MCF 10A (cell line): ENCODE measurements around the gene TOPAZ1. TPM values are rescaled to one million over a fixed set of nuclear protein-coding genes. Genes with fewer than 3 reads are reported as not detected.

Experiments used
- BruUV-seq: library from RNA; stranded (reverse); fragments of 400-500 nt; replicated peaks from 2 replicates; lab custom pipeline; 2021; lab: Mats Ljungman, UMichigan
- CTCF ChIA-PET: fragments of 300-600 bp; sonication (Branson Sonifier 250); formaldehyde crosslinking; extraction: SDS; loops from one replicate; lab custom pipeline; 2021; ENCODE audit warnings: antibody characterized with exemption, inconsistent platforms; lab: Yijun Ruan, JAX
- POLR2A ChIA-PET: fragments of 300-600, 350-650 bp; sonication (Branson Sonifier 250); formaldehyde crosslinking; extraction: SDS; loops from one replicate; lab custom pipeline; 2020; ENCODE audit warnings: antibody characterized with exemption, inconsistent platforms; lab: Yijun Ruan, JAX
- DNase-seq: peaks from one replicate; pipeline ENCODE4 v3.0.0-alpha.2; 2018; ENCODE audit not compliant: unreplicated experiment
- H3K27ac Mint-ChIP-seq: one replicate; pipeline ENCODE4 v1.8.0; 2022; ENCODE audit warnings: mild to moderate bottlenecking, low read depth, mixed read lengths; ENCODE audit not compliant: unreplicated experiment
- H3K27me3 Mint-ChIP-seq: one replicate; pipeline ENCODE4 v1.8.0; 2022; ENCODE audit warnings: mixed read lengths; ENCODE audit not compliant: insufficient read depth, unreplicated experiment
- H3K36me3 Mint-ChIP-seq: one replicate; pipeline ENCODE4 v1.8.0; 2022; ENCODE audit warnings: mild to moderate bottlenecking, moderate library complexity, mixed read lengths; ENCODE audit not compliant: insufficient read depth, unreplicated experiment
- H3K4me1 Mint-ChIP-seq: one replicate; pipeline ENCODE4 v1.8.0; 2022; ENCODE audit warnings: mixed read lengths; ENCODE audit not compliant: insufficient read depth, unreplicated experiment
- H3K4me3 Mint-ChIP-seq: one replicate; pipeline ENCODE4 v1.8.0; 2022; ENCODE audit warnings: mild to moderate bottlenecking, moderate library complexity, mixed read lengths; ENCODE audit not compliant: unreplicated experiment
- H3K9me3 Mint-ChIP-seq: one replicate; pipeline ENCODE4 v1.8.0; 2022; ENCODE audit warnings: mixed read lengths; ENCODE audit not compliant: unreplicated experiment
- intact Hi-C: fragments of 100-400 bp; cut with micrococcal nuclease; formaldehyde crosslinking; loops from 2 replicates; pipeline ENCODE4 v1.14.1; 2022
- total RNA-seq: library from RNA; stranded (reverse); gene quantifications from 2 replicates; pipeline ENCODE4 v1.2.3, GENCODE V29; 2022
- TF ChIP-seq, protein P1 (sequence below): fragments of 200-600 bp; IDR thresholded peaks from one replicate; pipeline ENCODE4 v1.8.0; 2022; ENCODE audit warnings: antibody characterized with exemption, mild to moderate bottlenecking; ENCODE audit not compliant: unreplicated experiment

TOPAZ1 gene
- total RNA-seq, 1 experiment from 2014 or later = not detected

GRCh38 chr3:44326515-44326914 is 84.8 kb downstream of the TOPAZ1 start:
- intact Hi-C loops = no loop called here
- no peaks in the 10 kb centered on the region for H3K4me1 Mint-ChIP-seq
- H3K4me3 Mint-ChIP-seq = no peak overlapping the region
- DNase-seq = no peak
- H3K27me3 Mint-ChIP-seq = no peaks in the 10 kb centered on the region
- H3K27ac Mint-ChIP-seq = no peak overlapping the region
- TF ChIP-seq, protein P1, sequence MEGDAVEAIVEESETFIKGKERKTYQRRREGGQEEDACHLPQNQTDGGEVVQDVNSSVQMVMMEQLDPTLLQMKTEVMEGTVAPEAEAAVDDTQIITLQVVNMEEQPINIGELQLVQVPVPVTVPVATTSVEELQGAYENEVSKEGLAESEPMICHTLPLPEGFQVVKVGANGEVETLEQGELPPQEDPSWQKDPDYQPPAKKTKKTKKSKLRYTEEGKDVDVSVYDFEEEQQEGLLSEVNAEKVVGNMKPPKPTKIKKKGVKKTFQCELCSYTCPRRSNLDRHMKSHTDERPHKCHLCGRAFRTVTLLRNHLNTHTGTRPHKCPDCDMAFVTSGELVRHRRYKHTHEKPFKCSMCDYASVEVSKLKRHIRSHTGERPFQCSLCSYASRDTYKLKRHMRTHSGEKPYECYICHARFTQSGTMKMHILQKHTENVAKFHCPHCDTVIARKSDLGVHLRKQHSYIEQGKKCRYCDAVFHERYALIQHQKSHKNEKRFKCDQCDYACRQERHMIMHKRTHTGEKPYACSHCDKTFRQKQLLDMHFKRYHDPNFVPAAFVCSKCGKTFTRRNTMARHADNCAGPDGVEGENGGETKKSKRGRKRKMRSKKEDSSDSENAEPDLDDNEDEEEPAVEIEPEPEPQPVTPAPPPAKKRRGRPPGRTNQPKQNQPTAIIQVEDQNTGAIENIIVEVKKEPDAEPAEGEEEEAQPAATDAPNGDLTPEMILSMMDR = no peak
- H3K36me3 Mint-ChIP-seq = no peaks in the 10 kb centered on the region
- H3K9me3 Mint-ChIP-seq = no peaks in the 10 kb centered on the region
- no TSS peak for BruUV-seq
- CTCF ChIA-PET = interaction anchor here (0.7 kb wide), 1 partner anchor 638 kb away, joined by 3 read pairs; no protein-coding TSS in a partner anchor
- POLR2A ChIA-PET = interaction anchor here (0.7 to 1.0 kb wide), 3 partner anchors 12 to 298 kb away, joined by 3 to 6 read pairs (median 4); partner anchors contain the start of gene TCAIM

DNA sequence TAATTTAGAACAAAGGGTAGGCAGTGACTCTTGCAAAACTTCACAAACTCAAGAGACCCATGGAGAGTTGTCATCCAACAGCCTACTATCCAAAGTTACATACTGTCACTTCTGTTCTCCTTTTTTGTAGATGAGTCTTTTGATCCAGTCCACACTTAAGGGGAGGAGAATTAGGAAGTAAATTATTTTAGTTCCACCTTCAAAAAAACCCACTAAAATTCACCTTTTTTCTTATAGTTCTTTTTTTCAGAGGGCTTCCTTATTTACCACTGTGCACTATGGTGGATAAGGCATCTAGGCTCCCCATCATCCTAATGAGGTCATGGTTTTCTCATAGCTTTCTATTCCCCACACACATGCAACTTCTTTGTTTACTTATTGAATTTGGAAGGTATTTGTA is 88.3 kb downstream of the TOPAZ1 start:
- CTCF ChIA-PET = no interaction called here
- Mint-ChIP-seq H3K4me3 (no peak overlapping the region), H3K4me1 (no peaks in the 10 kb centered on the region), H3K36me3 (no peaks in the 10 kb centered on the region), H3K27me3 (peaks cover 13% of the 10 kb centered on the region), H3K9me3 (no peaks in the 10 kb centered on the region), H3K27ac (no peak overlapping the region)
- no peak for DNase-seq
- POLR2A ChIA-PET = interaction anchor here (3.1 kb wide), 1 partner anchor 8 kb away, joined by 20 read pairs; the partner anchor contains the start of gene TCAIM
- no TSS peak for BruUV-seq
- TF ChIP-seq, protein P1 = no peak
- intact Hi-C loops = no loop called here

DNA sequence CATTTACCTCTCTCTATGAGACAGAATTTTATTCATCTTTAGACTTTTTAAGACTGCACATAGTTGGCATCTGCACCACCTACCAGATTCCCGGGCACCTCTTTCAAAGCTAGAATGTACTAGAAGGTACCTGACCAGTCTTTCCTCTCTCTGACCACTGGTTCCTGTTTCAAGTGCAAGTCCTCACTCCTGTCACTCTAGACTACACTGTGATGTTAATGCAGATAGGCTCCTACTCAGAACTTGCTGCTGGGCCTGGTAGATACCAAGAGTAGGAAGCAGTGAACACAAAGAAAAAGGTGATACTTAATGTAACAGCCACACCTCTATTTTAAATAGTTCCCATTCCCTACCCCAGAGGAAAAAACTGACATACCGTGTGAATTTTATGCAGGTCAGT is 88.8 kb downstream of the TOPAZ1 start:
- H3K27ac Mint-ChIP-seq = no peak overlapping the region
- no peaks in the 10 kb centered on the region for H3K36me3 Mint-ChIP-seq
- no TSS peak for BruUV-seq
- peaks cover 13% of the 10 kb centered on the region for H3K27me3 Mint-ChIP-seq
- H3K4me3 Mint-ChIP-seq = no peak overlapping the region
- ChIA-PET CTCF (no interaction called here), POLR2A (interaction anchor here (3.1 kb wide), 1 partner anchor 8 kb away, joined by 20 read pairs; the partner anchor contains the start of gene TCAIM)
- H3K4me1 Mint-ChIP-seq = no peaks in the 10 kb centered on the region
- TF ChIP-seq, protein P1 = no peak
- intact Hi-C loops = no loop called here
- no peak for DNase-seq
- H3K9me3 Mint-ChIP-seq = no peaks in the 10 kb centered on the region

DNA sequence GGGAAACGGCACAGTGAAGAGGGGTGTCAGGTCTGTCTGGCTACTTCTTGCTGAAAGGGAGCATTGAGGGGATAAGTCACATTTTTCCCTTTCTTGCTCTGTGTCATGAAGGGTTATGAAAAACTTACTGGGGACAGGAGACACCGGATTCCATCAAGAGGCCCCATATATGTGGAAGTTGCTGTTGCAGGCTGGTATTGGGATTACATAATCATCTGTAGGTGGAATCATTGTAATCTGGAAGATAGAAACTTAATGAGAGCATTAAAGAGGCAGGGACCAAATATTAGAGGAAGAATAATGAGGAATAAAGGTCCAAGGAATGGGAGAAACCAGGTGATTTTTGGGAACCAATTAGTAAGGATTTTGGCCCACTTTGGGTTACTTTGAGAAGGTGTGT is 92.6 kb downstream of the TOPAZ1 start:
- peaks cover 11% of the 10 kb centered on the region for H3K36me3 Mint-ChIP-seq
- TF ChIP-seq, protein P1 = no peak
- no peak for DNase-seq
- no peaks in the 10 kb centered on the region for H3K9me3 Mint-ChIP-seq
- POLR2A ChIA-PET = no interaction called here
- intact Hi-C loops = no loop called here
- no TSS peak for BruUV-seq
- H3K4me3 Mint-ChIP-seq = no peak overlapping the region
- H3K27ac Mint-ChIP-seq = no peak overlapping the region
- H3K27me3 Mint-ChIP-seq = peaks cover 13% of the 10 kb centered on the region
- peaks cover 6% of the 10 kb centered on the region for H3K4me1 Mint-ChIP-seq
- CTCF ChIA-PET = no interaction called here
